Stimulated activated CD4-positive, alpha-beta T cell treated with anti-CD3 and anti-CD28 coated beads, Interleukin-4, amount 100 ng/mL, for 1 hour (primary cell): ENCODE results near the gene CREBZF.
"Not testable (repeated sequence)": the region's sequence is repeated elsewhere in the genome, so short reads cannot be mapped to it uniquely, and the experiment has no call there.

Experiments
- DNase-seq: peaks from one replicate; pipeline ENCODE4 v3.0.0-alpha.2; 2020

The CREBZF gene

GRCh38 chr11:85668157-85668556 is 3.2 kb upstream of the CREBZF start:
- no peak for DNase-seq

GRCh38 chr11:85666687-85667086 is 1.8 kb upstream of the CREBZF start:
- DNase-seq, result no peak

GRCh38 chr11:85665733-85666132 is 804 bp upstream of the CREBZF start:
- DNase-seq, result no peak

GRCh38 chr11:85663753-85664614 is 945 bp downstream of the CREBZF start:
- DNase-seq, result peak; percentile 89

- no peak for DNase-seq
Observed at GRCh38 chr11:85663080-85663752, 1.7 kb downstream of the CREBZF start.

GRCh38 chr11:85661972-85662664 is 2.8 kb downstream of the CREBZF start:
- no peak for DNase-seq

GRCh38 chr11:85658180-85658579 is 6.7 kb downstream of the CREBZF start:
- no peak for DNase-seq

GRCh38 chr11:85656777-85657176 is 8.2 kb downstream of the CREBZF start:
- no peak for DNase-seq

- not testable (repeated sequence) for DNase-seq
Observed at GRCh38 chr11:85654343-85654742, 10.6 kb downstream of the CREBZF start.

- DNase-seq, result no peak
Observed at GRCh38 chr11:85652786-85653447, 12.0 kb downstream of the CREBZF start.

GRCh38 chr11:85651118-85651517 is 13.8 kb downstream of the CREBZF start:
- DNase-seq, result no peak

- peak; percentile 94 for DNase-seq
Observed at GRCh38 chr11:85647604-85648299, 17.2 kb downstream of the CREBZF start, which contains the start of gene TMEM126A. Gene TMEM126A, plus strand, starts transcription at chr11:85647967. Its CDS starts 2,289 bp downstream, at chr11:85650256.

- DNase-seq, result no peak
Observed at GRCh38 chr11:85647078-85647477, 17.9 kb downstream of the CREBZF start.

- no peak for DNase-seq
Observed at GRCh38 chr11:85643191-85643614, 21.7 kb downstream of the CREBZF start.

- no peak for DNase-seq
Observed at GRCh38 chr11:85634747-85635146, 30.2 kb downstream of the CREBZF start.

GRCh38 chr11:85628771-85629341 is 36.1 kb downstream of the CREBZF start:
- DNase-seq, result peak; percentile 18

- peak; percentile 95 for DNase-seq
Observed at GRCh38 chr11:85627998-85628770, 36.7 kb downstream of the CREBZF start, which contains the start of gene TMEM126B. Gene TMEM126B, plus strand, starts transcription at chr11:85628593. Its CDS starts 15 bp downstream, at chr11:85628608.

GRCh38 chr11:85627332-85627997 is 37.5 kb downstream of the CREBZF start, which contains the start of gene DLG2:
Gene DLG2, minus strand, starts transcription at chr11:85627344.
- no peak for DNase-seq

GRCh38 chr11:85626496-85626895 is 38.4 kb downstream of the CREBZF start:
- DNase-seq, result no peak

- no peak for DNase-seq
Observed at GRCh38 chr11:85620256-85620655, 44.7 kb downstream of the CREBZF start.
